Right atrium auricular region (tissue), 2 donors: ENCODE results near the gene MLANA. TPM values are rescaled to one million over a fixed set of nuclear protein-coding genes. Genes with fewer than 3 reads are reported as not detected.

Experiments
- DNase-seq: peaks from one replicate; pipeline ENCODE4 v3.0.0-alpha.2; 2019; ENCODE audit warnings: low spot score
- H3K27ac ChIP-seq, 2 donors: fragments of 200-600 bp; sonication (generic); 1 replicate in 1 of 2; 2 replicates in 1 of 2; pipeline ENCODE4 v1.5.1; 2016 to 2019
- H3K27me3 ChIP-seq, 2 donors: fragments of 200-600 bp; sonication (generic); one replicate each; pipeline versions ENCODE4 v1.5.1 to v1.6.0; 2017 to 2019
- H3K36me3 ChIP-seq: fragments of 200-600 bp; sonication (generic); one replicate; pipeline ENCODE4 v1.5.1; 2016
- H3K4me1 ChIP-seq, 2 donors: fragments of 200-600 bp; sonication (generic); one replicate each; pipeline versions ENCODE4 v1.5.1 to v1.6.0; 2017 to 2019
- H3K4me3 ChIP-seq, 2 donors: fragments of 200-600 bp; sonication (generic); 1 replicate in 1 of 2; 2 replicates in 1 of 2; pipeline ENCODE4 v1.5.1; 2017 to 2019; ENCODE audit warnings: mild to moderate bottlenecking in 1 of 2, moderate library complexity in 1 of 2
- H3K9me3 ChIP-seq, 2 donors: fragments of 200-600 bp; sonication (generic); one replicate each; pipeline ENCODE4 v1.5.1; 2019
- CTCF ChIP-seq, 2 donors: fragments of 200-600 bp; sonication (generic); IDR thresholded peaks; one replicate each; pipeline ENCODE4 v1.5.1; 2019; ENCODE audit warnings: antibody characterized with exemption in 2 of 2
- total RNA-seq, 2 donors: library from RNA; depleted of rRNA; stranded (reverse); fragments of >200 nt; gene quantifications; one replicate each; pipeline ENCODE4 v1.1.0, GENCODE V29; 2016

Gene MLANA
- total RNA-seq, 2 donors from 2014 or later: not detected

GRCh38 chr9:5909976-5910375 lies 19.3 kb downstream of the MLANA start:
- H3K4me1 ChIP-seq: no peaks in the 10 kb centered on the region
- H3K27ac ChIP-seq: no peak overlapping the region
- H3K4me3 ChIP-seq: no peak overlapping the region
- H3K9me3 ChIP-seq: no peaks in the 10 kb centered on the region
- no peak for TF ChIP-seq CTCF (IDR thresholded peaks at IDR 0.05)
- peaks cover 4% of the 10 kb centered on the region for H3K36me3 ChIP-seq
- no peak for DNase-seq
- no peaks in the 10 kb centered on the region for H3K27me3 ChIP-seq

DNA sequence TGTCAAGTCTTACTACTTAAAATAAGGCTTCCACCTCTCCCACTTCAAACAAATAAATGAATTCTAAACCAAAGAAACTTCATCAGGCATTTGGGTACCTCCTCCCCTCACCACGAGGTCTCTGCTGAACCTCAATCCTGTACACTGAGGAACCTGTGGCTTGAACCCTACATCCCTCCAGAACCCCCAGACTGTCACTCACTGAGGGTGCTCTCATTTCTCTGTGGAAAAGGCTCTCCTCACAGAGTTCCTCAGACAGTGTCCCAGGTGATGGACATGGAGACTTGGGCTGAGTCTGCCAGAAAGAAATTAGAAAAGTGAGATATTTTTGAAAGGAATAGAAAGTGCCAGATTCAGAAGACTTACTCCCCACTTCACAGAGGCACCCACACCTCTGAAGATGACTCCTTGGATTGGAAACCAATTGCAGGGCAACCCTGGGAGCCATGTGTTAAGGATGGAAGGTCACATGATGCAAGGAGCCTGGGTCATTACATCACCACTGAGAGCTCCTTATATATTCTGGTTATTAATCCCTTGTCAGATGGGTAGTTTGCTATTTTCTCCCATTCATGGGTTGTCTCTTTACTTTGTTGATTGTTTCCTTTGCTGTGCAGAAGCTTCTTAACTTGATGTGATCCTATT lies 19.8 kb downstream of the MLANA start:
- H3K9me3 ChIP-seq: no peaks in the 10 kb centered on the region
- no peaks in the 10 kb centered on the region for H3K27me3 ChIP-seq
- H3K4me3 ChIP-seq: no peak overlapping the region
- no peaks in the 10 kb centered on the region for H3K4me1 ChIP-seq
- H3K36me3 ChIP-seq: no peaks in the 10 kb centered on the region
- no peak overlapping the region for H3K27ac ChIP-seq
- no peak for TF ChIP-seq CTCF (IDR thresholded peaks at IDR 0.05)
- DNase-seq: no peak

DNA sequence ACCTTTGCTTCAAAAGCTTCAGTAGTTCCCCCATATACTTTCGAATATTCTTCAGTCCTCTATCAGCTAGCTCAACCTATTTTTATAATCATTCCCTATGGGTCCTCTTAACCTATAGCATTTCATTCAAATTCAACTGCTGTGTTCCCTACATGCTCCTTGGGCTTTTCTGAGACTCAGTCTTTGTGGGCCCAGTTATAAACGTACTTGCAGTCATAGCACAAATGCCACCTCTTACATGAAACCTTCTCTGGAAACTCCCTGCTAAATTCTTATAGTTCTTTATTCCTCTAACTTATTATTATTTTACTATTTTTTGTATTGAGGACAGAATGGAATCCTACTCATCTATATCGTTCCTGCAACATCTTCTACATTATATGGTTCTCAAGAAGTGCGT lies 24.7 kb downstream of the MLANA start:
- H3K4me3 ChIP-seq: no peak overlapping the region
- no peak for DNase-seq
- no peak for TF ChIP-seq CTCF (IDR thresholded peaks at IDR 0.05)

GRCh38 chr9:5917273-5917672 lies 26.6 kb downstream of the MLANA start:
- TF ChIP-seq CTCF (IDR thresholded peaks at IDR 0.05): no peak
- H3K9me3 ChIP-seq: no peaks in the 10 kb centered on the region
- H3K4me3 ChIP-seq: no peak overlapping the region
- no peaks in the 10 kb centered on the region for H3K4me1 ChIP-seq
- no peak overlapping the region for H3K27ac ChIP-seq
- H3K36me3 ChIP-seq: peaks cover 25% of the 10 kb centered on the region
- no peaks in the 10 kb centered on the region for H3K27me3 ChIP-seq
- DNase-seq: no peak

More for the DNA sequence above, 24.7 kb downstream of the MLANA start:
- Histone ChIP-seq H3K36me3 (peaks cover 7% of the 10 kb centered on the region), H3K4me1 (no peaks in the 10 kb centered on the region), H3K27me3 (no peaks in the 10 kb centered on the region), H3K27ac (no peak overlapping the region), H3K9me3 (no peaks in the 10 kb centered on the region)

DNA sequence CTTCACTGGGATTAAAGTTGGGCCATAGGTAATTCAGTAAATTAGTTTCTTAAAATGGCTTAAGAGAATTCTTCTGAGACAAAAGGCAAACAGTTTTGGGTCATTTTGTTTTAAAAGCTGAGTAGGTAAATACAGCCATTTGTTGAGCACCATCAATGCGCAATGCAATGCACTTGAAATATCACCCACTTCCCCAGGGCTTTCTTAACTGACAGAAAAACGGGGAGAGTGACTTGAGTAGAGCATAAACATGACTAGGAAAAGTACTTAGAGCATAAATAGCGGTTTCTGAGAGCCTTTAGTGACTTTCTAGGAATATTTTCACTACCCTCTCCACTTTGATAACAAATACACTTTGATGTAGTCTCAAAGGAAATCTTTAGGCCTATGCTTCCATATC lies 27.2 kb downstream of the MLANA start:
- Histone ChIP-seq H3K4me3 (no peak overlapping the region), H3K4me1 (no peaks in the 10 kb centered on the region), H3K9me3 (no peaks in the 10 kb centered on the region), H3K36me3 (peaks cover 31% of the 10 kb centered on the region), H3K27ac (no peak overlapping the region), H3K27me3 (no peaks in the 10 kb centered on the region)
- no peak for TF ChIP-seq CTCF (IDR thresholded peaks at IDR 0.05)
- no peak for DNase-seq

GRCh38 chr9:5918460-5918859 lies 27.8 kb downstream of the MLANA start:
- Histone ChIP-seq H3K4me3 (no peak overlapping the region), H3K27ac (no peak overlapping the region), H3K4me1 (no peaks in the 10 kb centered on the region), H3K27me3 (no peaks in the 10 kb centered on the region), H3K36me3 (peaks cover 37% of the 10 kb centered on the region), H3K9me3 (no peaks in the 10 kb centered on the region)
- no peak for DNase-seq
- TF ChIP-seq CTCF (IDR thresholded peaks at IDR 0.05): no peak
